GM12873 (cell line): ENCODE measurements around the gene SLX4IP.

Source experiments
- CTCF ChIP-seq: IDR thresholded peaks from 2 replicates; pipeline ENCODE4 v1.5.1; 2012; ENCODE audit warnings: low read depth, mild to moderate bottlenecking, moderate library complexity, low read length, control low read depth; ENCODE audit not compliant: insufficient read depth; ENCODE audit errors: missing control alignments

The SLX4IP gene

GRCh38 chr20:10561302-10561701 is 126.2 kb downstream of the SLX4IP start:
- TF ChIP-seq CTCF: no peak

- no peak for TF ChIP-seq CTCF
Measured at GRCh38 chr20:10562899-10563298, 127.8 kb downstream of the SLX4IP start.

GRCh38 chr20:10563935-10564492 is 128.9 kb downstream of the SLX4IP start:
- TF ChIP-seq CTCF: no peak

GRCh38 chr20:10565191-10565921 is 130.3 kb downstream of the SLX4IP start:
- no peak for TF ChIP-seq CTCF

GRCh38 chr20:10565922-10566897 is 131.1 kb downstream of the SLX4IP start:
- no peak for TF ChIP-seq CTCF

GRCh38 chr20:10568032-10568431 is 132.9 kb downstream of the SLX4IP start:
- no peak for TF ChIP-seq CTCF

GRCh38 chr20:10571313-10571815 is 136.3 kb downstream of the SLX4IP start:
- no peak for TF ChIP-seq CTCF
